ENCODE measurements around the gene TET1. TPM values are rescaled to one million over a fixed set of nuclear protein-coding genes. Genes with fewer than 3 reads are reported as not detected.
A peak's percentile ranks its signal among the peaks of the same experiment; 100 is the strongest.
"Not testable (repeated sequence)": the region's sequence is repeated elsewhere in the genome, so short reads cannot be mapped to it uniquely, and the experiment has no call there.

The TET1 gene
- total RNA-seq, 1 experiment from 2014 or later, result 2.7 TPM

DNA sequence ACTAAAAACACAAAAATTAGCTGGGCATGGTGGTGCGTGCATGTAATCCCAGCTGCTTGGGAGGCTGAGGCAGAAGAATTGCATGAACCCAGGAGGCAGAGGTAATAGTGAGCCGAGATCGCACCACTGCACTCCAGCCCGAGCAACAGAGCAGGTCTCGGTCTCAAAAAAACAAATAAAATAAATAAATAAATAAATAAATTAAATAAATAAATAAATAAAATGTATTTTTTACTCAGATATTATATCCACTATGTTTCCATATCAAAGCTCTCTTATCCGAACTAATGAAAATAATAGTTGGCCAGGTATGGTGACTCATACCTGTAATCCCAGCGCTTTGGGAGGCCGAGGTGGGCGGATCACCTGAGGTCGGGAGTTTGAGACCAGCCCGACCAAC is 41.5 kb upstream of the TET1 start:
- DNase-seq (ENCODE audit: low read depth, low spot score); BruUV-seq (replicated peaks); CTCF ChIA-PET; H3K9me2 ChIP-seq (ENCODE audit: insufficient read depth); POLR2A ChIA-PET; H3K9me3 ChIP-seq (ENCODE audit: control insufficient read depth in 1 of 2, insufficient read depth in 1 of 2, low read depth in 1 of 2, low read length in 2 of 2); H3K4me3 ChIP-seq (replicated peaks in 1 of 2; ENCODE audit: low read depth in 1 of 2, low read length in 2 of 2); H3K9ac ChIP-seq (ENCODE audit: low read length); intact Hi-C loops (cut with micrococcal nuclease); H3K4me1 ChIP-seq (ENCODE audit: control insufficient read depth in 1 of 2, insufficient read depth in 2 of 2, low read length in 2 of 2); H3K36me3 ChIP-seq (ENCODE audit: control insufficient read depth in 1 of 2, insufficient read depth in 2 of 2, low read length in 2 of 2); H3K79me2 ChIP-seq (ENCODE audit: insufficient read depth, low read length); H3K27ac ChIP-seq (ENCODE audit: low read depth, low read length); ATAC-seq; RAD21 ChIA-PET (ENCODE audit: low non-redundant PET in 1 of 2, low total read pairs in 2 of 2, uncharacterized antibody in 2 of 2, unreplicated experiment in 2 of 2); H2AFZ ChIP-seq (ENCODE audit: low read depth, low read length, poor library complexity, severe bottlenecking); H3K4me2 ChIP-seq (ENCODE audit: low read length); H4K20me1 ChIP-seq (ENCODE audit: insufficient read depth); H3K27me3 ChIP-seq (ENCODE audit: insufficient read depth, low read length): not testable (repeated sequence)

DNA sequence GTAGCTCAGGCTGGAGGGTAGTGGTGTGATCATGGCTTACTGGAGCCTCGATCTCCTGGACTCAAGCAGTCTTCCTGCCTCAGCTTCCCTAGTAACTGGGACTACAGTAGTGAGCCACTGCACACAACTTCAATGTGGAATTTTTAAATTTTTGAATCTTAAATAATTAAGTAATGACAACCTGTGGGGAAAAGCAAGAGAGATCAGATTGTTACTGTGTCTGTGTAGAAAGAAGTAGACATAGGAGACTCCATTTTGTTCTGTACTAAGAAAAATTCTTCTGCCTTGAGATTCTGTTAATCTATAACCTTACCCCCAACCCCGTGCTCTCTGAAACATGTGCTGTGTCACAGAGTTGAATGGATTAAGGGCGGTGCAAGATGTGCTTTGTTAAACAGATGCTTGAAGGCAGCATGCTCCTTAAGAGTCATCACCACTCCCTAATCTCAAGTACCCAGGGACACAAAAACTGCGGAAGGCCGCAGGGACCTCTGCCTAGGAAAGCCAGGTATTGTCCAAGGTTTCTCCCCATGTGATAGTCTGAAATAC is 34.6 kb upstream of the TET1 start:
- intact Hi-C loops (cut with micrococcal nuclease); DNase-seq (ENCODE audit: low read depth, low spot score); H4K20me1 ChIP-seq (ENCODE audit: insufficient read depth); ATAC-seq; H3K9me3 ChIP-seq (ENCODE audit: control insufficient read depth in 1 of 2, insufficient read depth in 1 of 2, low read depth in 1 of 2, low read length in 2 of 2); BruUV-seq (replicated peaks); POLR2A ChIA-PET; H3K9ac ChIP-seq (ENCODE audit: low read length); H3K4me2 ChIP-seq (ENCODE audit: low read length); CTCF ChIA-PET; H3K36me3 ChIP-seq (ENCODE audit: control insufficient read depth in 1 of 2, insufficient read depth in 2 of 2, low read length in 2 of 2); H3K27me3 ChIP-seq (ENCODE audit: insufficient read depth, low read length); H3K4me3 ChIP-seq (replicated peaks in 1 of 2; ENCODE audit: low read depth in 1 of 2, low read length in 2 of 2); H3K4me1 ChIP-seq (ENCODE audit: control insufficient read depth in 1 of 2, insufficient read depth in 2 of 2, low read length in 2 of 2); H3K27ac ChIP-seq (ENCODE audit: low read depth, low read length); H3K79me2 ChIP-seq (ENCODE audit: insufficient read depth, low read length); RAD21 ChIA-PET (ENCODE audit: low non-redundant PET in 1 of 2, low total read pairs in 2 of 2, uncharacterized antibody in 2 of 2, unreplicated experiment in 2 of 2); H3K9me2 ChIP-seq (ENCODE audit: insufficient read depth); H2AFZ ChIP-seq (ENCODE audit: low read depth, low read length, poor library complexity, severe bottlenecking): not testable (repeated sequence)

DNA sequence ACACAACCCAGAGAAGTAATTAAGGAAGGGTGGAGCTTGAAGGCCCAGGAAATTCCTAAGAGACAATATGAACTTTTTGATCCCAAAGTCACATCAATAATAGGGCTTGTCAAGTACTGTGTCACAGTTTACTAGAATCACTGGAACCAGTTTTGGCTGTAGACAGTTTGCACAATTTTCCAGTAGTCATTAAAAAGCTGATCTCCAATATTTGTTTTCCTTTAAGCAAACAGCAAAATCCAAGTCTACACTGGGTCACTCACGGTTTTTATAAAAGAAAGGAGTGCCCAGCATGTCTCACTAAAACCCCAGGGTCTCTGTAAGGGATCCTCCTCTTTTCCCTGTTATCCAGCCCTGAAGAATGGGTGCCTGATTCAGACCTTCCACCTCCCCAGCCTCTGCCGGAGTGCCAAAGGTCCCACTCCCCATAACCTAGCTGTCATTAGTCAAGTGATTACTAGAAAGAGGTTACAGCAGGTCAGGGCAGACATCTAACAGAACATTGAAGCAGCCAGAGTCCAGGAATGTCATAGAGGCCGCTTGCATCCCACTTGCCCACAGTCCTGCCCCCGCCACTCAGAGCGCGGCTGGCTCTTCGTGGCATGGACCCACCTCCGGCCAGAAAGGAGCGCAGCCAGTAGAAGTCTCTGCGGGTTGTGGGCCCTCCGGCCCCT is 33.4 kb upstream of the TET1 start:
- peak overlapping the region; percentile 86 for H3K4me2 ChIP-seq (ENCODE audit: low read length)
- DNase-seq (ENCODE audit: low read depth, low spot score), result no peak
- no peaks in the 10 kb centered on the region for H3K27me3 ChIP-seq (ENCODE audit: insufficient read depth, low read length)
- H4K20me1 ChIP-seq (ENCODE audit: insufficient read depth), result no peaks in the 10 kb centered on the region
- no peaks in the 10 kb centered on the region for H3K9me2 ChIP-seq (ENCODE audit: insufficient read depth)
- ChIA-PET CTCF (no interaction called here), RAD21 (ENCODE audit: low non-redundant PET in 1 of 2, low total read pairs in 2 of 2, uncharacterized antibody in 2 of 2, unreplicated experiment in 2 of 2) (no interaction called here), POLR2A (no interaction called here)
- peak; percentile 66 for ATAC-seq
- H3K27ac ChIP-seq (ENCODE audit: low read depth, low read length), result peak overlapping the region; percentile 78
- intact Hi-C loops (cut with micrococcal nuclease), result no loop called here
- H3K36me3 ChIP-seq (ENCODE audit: control insufficient read depth in 1 of 2, insufficient read depth in 2 of 2, low read length in 2 of 2), result no peaks in the 10 kb centered on the region
- H3K4me3 ChIP-seq (replicated peaks in 1 of 2; ENCODE audit: low read depth in 1 of 2, low read length in 2 of 2), result peak overlapping the region; percentile 78 to 90
- TF ChIP-seq, protein P1, sequence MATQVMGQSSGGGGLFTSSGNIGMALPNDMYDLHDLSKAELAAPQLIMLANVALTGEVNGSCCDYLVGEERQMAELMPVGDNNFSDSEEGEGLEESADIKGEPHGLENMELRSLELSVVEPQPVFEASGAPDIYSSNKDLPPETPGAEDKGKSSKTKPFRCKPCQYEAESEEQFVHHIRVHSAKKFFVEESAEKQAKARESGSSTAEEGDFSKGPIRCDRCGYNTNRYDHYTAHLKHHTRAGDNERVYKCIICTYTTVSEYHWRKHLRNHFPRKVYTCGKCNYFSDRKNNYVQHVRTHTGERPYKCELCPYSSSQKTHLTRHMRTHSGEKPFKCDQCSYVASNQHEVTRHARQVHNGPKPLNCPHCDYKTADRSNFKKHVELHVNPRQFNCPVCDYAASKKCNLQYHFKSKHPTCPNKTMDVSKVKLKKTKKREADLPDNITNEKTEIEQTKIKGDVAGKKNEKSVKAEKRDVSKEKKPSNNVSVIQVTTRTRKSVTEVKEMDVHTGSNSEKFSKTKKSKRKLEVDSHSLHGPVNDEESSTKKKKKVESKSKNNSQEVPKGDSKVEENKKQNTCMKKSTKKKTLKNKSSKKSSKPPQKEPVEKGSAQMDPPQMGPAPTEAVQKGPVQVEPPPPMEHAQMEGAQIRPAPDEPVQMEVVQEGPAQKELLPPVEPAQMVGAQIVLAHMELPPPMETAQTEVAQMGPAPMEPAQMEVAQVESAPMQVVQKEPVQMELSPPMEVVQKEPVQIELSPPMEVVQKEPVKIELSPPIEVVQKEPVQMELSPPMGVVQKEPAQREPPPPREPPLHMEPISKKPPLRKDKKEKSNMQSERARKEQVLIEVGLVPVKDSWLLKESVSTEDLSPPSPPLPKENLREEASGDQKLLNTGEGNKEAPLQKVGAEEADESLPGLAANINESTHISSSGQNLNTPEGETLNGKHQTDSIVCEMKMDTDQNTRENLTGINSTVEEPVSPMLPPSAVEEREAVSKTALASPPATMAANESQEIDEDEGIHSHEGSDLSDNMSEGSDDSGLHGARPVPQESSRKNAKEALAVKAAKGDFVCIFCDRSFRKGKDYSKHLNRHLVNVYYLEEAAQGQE (IDR thresholded peaks at IDR 0.05; ENCODE audit: low read depth), result no peak
- TF ChIP-seq POLR2AphosphoS5 (IDR thresholded peaks at IDR 0.05; ENCODE audit: low read depth, low read length), result no peak
- TF ChIP-seq MAX (IDR thresholded peaks at IDR 0.05), result no peak
- TSS peak; percentile 68 for BruUV-seq (replicated peaks)
- no peak overlapping the region for H2AFZ ChIP-seq (ENCODE audit: low read depth, low read length, poor library complexity, severe bottlenecking)
- peaks cover 8% of the 10 kb centered on the region; the same call in 1 of the 2 replicates for H3K79me2 ChIP-seq (ENCODE audit: insufficient read depth, low read length)
- H3K4me1 ChIP-seq (ENCODE audit: control insufficient read depth in 1 of 2, insufficient read depth in 2 of 2, low read length in 2 of 2), result peaks cover 0 to 4% of the 10 kb centered on the region in 2 experiments; a peak in 2 of 4 replicates
- H3K9me3 ChIP-seq (ENCODE audit: control insufficient read depth in 1 of 2, insufficient read depth in 1 of 2, low read depth in 1 of 2, low read length in 2 of 2), result no peaks in the 10 kb centered on the region
- H3K9ac ChIP-seq (ENCODE audit: low read length), result peak overlapping the region; percentile 76

All from HCT116 (cell line).